ENCODE data around the gene FCGR3A. TPM values are rescaled to one million over a fixed set of nuclear protein-coding genes. Genes with fewer than 3 reads are reported as not detected.
"Not testable (repeated sequence)": the region's sequence is repeated elsewhere in the genome, so short reads cannot be mapped to it uniquely, and the experiment has no call there.

Gene FCGR3A
- total RNA-seq, 4 donors from 2014 or later = 0.75 to 21.7 (median 5.3) TPM

DNA sequence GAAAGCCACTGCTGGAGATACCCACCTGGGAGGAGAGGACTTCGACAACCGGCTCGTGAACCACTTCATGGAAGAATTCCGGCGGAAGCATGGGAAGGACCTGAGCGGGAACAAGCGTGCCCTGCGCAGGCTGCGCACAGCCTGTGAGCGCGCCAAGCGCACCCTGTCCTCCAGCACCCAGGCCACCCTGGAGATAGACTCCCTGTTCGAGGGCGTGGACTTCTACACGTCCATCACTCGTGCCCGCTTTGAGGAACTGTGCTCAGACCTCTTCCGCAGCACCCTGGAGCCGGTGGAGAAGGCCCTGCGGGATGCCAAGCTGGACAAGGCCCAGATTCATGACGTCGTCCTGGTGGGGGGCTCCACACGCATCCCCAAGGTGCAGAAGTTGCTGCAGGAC is 24.3 kb downstream of the FCGR3A start:
- intact Hi-C loops (cut with DNase I; ENCODE audit: low total_unique reads) = not testable (repeated sequence)

DNA sequence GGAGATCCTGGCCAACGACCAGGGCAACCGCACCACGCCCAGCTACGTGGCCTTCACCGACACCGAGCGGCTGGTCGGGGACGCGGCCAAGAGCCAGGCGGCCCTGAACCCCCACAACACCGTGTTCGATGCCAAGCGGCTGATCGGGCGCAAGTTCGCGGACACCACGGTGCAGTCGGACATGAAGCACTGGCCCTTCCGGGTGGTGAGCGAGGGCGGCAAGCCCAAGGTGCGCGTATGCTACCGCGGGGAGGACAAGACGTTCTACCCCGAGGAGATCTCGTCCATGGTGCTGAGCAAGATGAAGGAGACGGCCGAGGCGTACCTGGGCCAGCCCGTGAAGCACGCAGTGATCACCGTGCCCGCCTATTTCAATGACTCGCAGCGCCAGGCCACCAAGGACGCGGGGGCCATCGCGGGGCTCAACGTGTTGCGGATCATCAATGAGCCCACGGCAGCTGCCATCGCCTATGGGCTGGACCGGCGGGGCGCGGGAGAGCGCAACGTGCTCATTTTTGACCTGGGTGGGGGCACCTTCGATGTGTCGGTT is 24.8 kb downstream of the FCGR3A start:
- H3K36me3 ChIP-seq; H3K27me3 ChIP-seq; intact Hi-C loops (cut with DNase I; ENCODE audit: low total_unique reads); in situ Hi-C loops (cut with MboI; ENCODE audit: low pct_ligation_motif_present in 1 of 4, low pct_unique_long_range_greater_than_20kb in 1 of 4, low sequenced_read_pairs in 3 of 4); H3K4me1 ChIP-seq; DNase-seq; H3K9me3 ChIP-seq: not testable (repeated sequence)
- H3K4me3 ChIP-seq = peak overlapping the region in 3 of 4 donors; percentile 54 to 67 (median 66)
- H3K27ac ChIP-seq = peak overlapping the region in 2 of 4 donors; percentile 65 to 67
- WGBS, 2 donors (ENCODE audit: low coverage in 1 of 2) = 21% methylated on average over 34 of the region's 55 CpGs; no CpG with 5 or more reads in 1 of the 2 donors

More for the DNA sequence above, 24.3 kb downstream of the FCGR3A start:
- H3K36me3 ChIP-seq; H3K27me3 ChIP-seq; H3K9me3 ChIP-seq; H3K4me1 ChIP-seq; DNase-seq; in situ Hi-C loops (cut with MboI; ENCODE audit: low pct_ligation_motif_present in 1 of 4, low pct_unique_long_range_greater_than_20kb in 1 of 4, low sequenced_read_pairs in 3 of 4): not testable (repeated sequence)
- Histone ChIP-seq H3K4me3 (peak overlapping the region in 2 of 4 donors; percentile 34 to 67), H3K27ac (peak overlapping the region in 1 of 4 donors; percentile 65)
- WGBS, 2 donors (ENCODE audit: low coverage in 1 of 2) = 71% methylated on average over 18 of the region's 23 CpGs; no CpG with 5 or more reads in 1 of the 2 donors

GRCh38 chr1:161523817-161524741 is 25.5 kb downstream of the FCGR3A start, which contains the start of gene HSPA6:
Gene HSPA6 (plus strand): TSS chr1:161524540. CDS start chr1:161524659, 119 bp downstream.
- intact Hi-C loops (cut with DNase I; ENCODE audit: low total_unique reads); in situ Hi-C loops (cut with MboI; ENCODE audit: low pct_ligation_motif_present in 1 of 4, low pct_unique_long_range_greater_than_20kb in 1 of 4, low sequenced_read_pairs in 3 of 4): not testable (repeated sequence)
- 0 to 1% methylated on average over 11 to 56 of the region's 72 CpGs for WGBS, 2 donors (ENCODE audit: low coverage in 1 of 2)

DNA sequence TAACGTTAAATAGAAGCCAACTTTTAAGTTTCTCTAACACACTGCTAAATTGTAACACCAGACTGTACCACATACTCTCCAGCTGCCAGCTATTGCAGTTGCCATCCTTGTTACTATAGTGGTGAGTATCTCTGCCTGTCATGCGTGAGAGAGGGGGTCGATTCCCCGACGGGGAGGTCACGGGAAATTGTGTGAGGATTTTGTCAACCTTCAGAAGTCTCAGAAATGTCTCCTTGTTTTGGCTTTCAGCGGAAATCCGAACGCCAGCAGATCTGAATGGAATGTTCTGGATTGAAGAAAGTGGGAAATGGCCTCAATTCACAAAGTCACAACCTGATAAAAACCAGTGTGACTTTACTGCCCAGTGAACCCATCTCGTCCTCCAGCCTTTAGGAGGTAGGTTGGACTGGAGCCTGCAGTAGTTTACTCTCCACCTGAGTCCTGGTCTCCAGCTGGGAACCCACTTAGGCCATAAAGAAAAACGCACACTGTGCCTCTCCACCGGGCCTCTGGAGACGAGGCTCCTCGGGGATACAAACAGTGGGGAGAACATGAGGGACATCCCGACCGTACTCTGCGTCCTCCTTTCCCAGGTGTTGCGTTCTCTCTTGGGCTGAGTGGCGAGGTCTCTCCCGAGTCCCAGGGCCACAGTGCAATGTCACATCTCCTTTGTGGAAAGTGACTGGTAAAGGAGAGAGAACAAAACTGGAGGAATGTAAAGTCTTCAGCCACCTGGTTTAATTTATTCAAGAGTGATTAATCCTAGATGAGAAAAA is 26.4 kb downstream of the FCGR3A start:
- in situ Hi-C loops (cut with MboI; ENCODE audit: low pct_ligation_motif_present in 1 of 4, low pct_unique_long_range_greater_than_20kb in 1 of 4, low sequenced_read_pairs in 3 of 4); H3K36me3 ChIP-seq: not testable (repeated sequence)
- peak overlapping the region in 1 of 4 donors; percentile 66 for H3K4me3 ChIP-seq

More at GRCh38 chr1:161523817-161524741, 25.5 kb downstream of the FCGR3A start, which contains the start of gene HSPA6:
- H3K4me1 ChIP-seq, H3K9me3 ChIP-seq, H3K36me3 ChIP-seq, H3K27me3 ChIP-seq: not testable (repeated sequence)
- Histone ChIP-seq H3K4me3 (peak within 1 kb of the TSS; percentile 54 to 67 (median 64)), H3K27ac (peak within 1 kb of the TSS; percentile 76 to 87 (median 80))
- peak; percentile 73 for DNase-seq

DNA sequence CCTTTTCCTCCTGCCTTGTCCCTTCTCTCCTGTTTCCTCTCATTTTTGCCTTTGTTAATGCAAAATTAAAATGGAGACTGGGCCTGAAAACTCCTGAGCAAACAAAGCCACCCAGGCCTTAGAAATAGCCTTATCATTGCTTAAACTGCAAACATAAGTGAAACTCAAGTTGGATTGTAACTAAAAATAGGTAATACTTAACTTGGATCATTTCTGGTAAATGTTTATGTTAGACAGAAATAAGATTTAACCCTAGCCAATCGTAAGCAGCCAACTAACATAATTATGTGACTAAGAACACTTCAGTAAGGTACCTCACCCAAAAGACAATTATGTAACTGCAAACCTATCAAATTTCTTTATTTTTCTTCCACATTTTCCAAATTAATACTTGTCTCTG is 35.7 kb downstream of the FCGR3A start:
- H3K36me3 ChIP-seq; intact Hi-C loops (cut with DNase I; ENCODE audit: low total_unique reads); DNase-seq; H3K4me3 ChIP-seq; H3K27me3 ChIP-seq; in situ Hi-C loops (cut with MboI; ENCODE audit: low pct_ligation_motif_present in 1 of 4, low pct_unique_long_range_greater_than_20kb in 1 of 4, low sequenced_read_pairs in 3 of 4); H3K9me3 ChIP-seq: not testable (repeated sequence)
- Histone ChIP-seq H3K27ac (peak overlapping the region in 3 of 4 donors; percentile 39 to 70 (median 42)), H3K4me1 (peaks cover 0 to 11% (median 4%) of the 10 kb centered on the region in 4 donors)
- WGBS, 2 donors (ENCODE audit: low coverage in 1 of 2) = 47% methylated on average over 1 of the region's 1 CpG; no CpG with 5 or more reads in 1 of the 2 donors

More for the DNA sequence above, 26.4 kb downstream of the FCGR3A start:
- intact Hi-C loops (cut with DNase I; ENCODE audit: low total_unique reads); H3K27me3 ChIP-seq; H3K9me3 ChIP-seq; H3K4me1 ChIP-seq; DNase-seq; H3K27ac ChIP-seq: not testable (repeated sequence)
- 88 to 94% methylated on average over 8 to 19 of the region's 20 CpGs for WGBS, 2 donors (ENCODE audit: low coverage in 1 of 2)

DNA sequence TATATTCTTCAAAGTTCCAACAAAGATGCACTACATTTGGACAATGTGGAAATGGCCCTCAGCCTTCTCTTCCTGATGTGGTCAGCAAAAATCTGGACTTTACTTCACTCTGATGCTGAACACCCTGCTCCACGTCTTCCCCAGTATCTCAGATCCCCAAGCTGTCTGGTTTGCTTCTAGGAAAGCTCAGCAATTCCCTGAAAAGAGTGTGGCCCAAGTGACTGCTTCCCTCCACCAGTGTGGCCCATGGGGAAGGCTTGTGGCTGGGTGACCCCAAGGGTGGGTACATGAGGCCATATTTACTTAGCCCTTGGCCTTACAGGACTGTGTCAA is 36.2 kb downstream of the FCGR3A start:
- H3K36me3 ChIP-seq; H3K4me3 ChIP-seq; intact Hi-C loops (cut with DNase I; ENCODE audit: low total_unique reads); in situ Hi-C loops (cut with MboI; ENCODE audit: low pct_ligation_motif_present in 1 of 4, low pct_unique_long_range_greater_than_20kb in 1 of 4, low sequenced_read_pairs in 3 of 4); DNase-seq; H3K27me3 ChIP-seq; H3K9me3 ChIP-seq: not testable (repeated sequence)
- H3K27ac ChIP-seq = peak overlapping the region in 3 of 4 donors; percentile 39 to 70 (median 42)
- H3K4me1 ChIP-seq = peaks cover 0 to 11% (median 4%) of the 10 kb centered on the region in 4 donors
- 20% methylated on average over 1 of the region's 1 CpG; no CpG with 5 or more reads in 1 of the 2 donors for WGBS, 2 donors (ENCODE audit: low coverage in 1 of 2)

- Histone ChIP-seq H3K4me1 (peaks cover 0 to 11% (median 4%) of the 10 kb centered on the region in 4 donors), H3K27ac (peak overlapping the region in 1 of 4 donors; percentile 30)
- H3K9me3 ChIP-seq; DNase-seq; in situ Hi-C loops (cut with MboI; ENCODE audit: low pct_ligation_motif_present in 1 of 4, low pct_unique_long_range_greater_than_20kb in 1 of 4, low sequenced_read_pairs in 3 of 4); H3K4me3 ChIP-seq; intact Hi-C loops (cut with DNase I; ENCODE audit: low total_unique reads); H3K27me3 ChIP-seq; H3K36me3 ChIP-seq: not testable (repeated sequence)
- WGBS, 2 donors (ENCODE audit: low coverage in 1 of 2) = 56 to 88% methylated on average over 1 to 6 of the region's 6 CpGs
These were observed 36.8 kb downstream of the FCGR3A start for GRCh38 chr1:161512636-161513447.
